ENCODE results near the gene SLC37A1. TPM values are rescaled to one million over a fixed set of nuclear protein-coding genes. Genes with fewer than 3 reads are reported as not detected.

Gene SLC37A1
- total and polyA plus RNA-seq, 2 of the 13 experiments (the other 11 are each of a cell fraction or from before 2014, with no cell fraction given) = 0.22 to 0.40 TPM

DNA sequence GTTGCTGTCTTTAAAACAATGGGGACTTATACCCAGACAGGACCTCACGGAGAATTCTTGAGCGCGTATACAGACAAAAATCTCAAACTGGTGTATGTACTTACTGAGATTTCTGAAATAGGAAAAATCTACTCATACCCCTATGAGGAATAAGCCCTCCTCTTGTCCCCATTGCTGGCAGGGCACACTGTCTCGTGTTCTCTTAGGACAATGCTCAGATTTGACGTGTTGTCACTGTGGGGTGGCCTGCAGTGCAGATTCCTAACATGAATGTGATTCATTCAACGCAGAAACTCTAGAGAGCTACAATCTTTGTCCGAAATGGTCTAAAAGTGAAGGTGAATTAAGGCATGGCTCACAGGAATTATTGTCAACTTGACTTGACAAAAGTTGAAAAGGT, 108.6 kb downstream of the SLC37A1 start (continued):
- TF ChIP-seq, protein P1, sequence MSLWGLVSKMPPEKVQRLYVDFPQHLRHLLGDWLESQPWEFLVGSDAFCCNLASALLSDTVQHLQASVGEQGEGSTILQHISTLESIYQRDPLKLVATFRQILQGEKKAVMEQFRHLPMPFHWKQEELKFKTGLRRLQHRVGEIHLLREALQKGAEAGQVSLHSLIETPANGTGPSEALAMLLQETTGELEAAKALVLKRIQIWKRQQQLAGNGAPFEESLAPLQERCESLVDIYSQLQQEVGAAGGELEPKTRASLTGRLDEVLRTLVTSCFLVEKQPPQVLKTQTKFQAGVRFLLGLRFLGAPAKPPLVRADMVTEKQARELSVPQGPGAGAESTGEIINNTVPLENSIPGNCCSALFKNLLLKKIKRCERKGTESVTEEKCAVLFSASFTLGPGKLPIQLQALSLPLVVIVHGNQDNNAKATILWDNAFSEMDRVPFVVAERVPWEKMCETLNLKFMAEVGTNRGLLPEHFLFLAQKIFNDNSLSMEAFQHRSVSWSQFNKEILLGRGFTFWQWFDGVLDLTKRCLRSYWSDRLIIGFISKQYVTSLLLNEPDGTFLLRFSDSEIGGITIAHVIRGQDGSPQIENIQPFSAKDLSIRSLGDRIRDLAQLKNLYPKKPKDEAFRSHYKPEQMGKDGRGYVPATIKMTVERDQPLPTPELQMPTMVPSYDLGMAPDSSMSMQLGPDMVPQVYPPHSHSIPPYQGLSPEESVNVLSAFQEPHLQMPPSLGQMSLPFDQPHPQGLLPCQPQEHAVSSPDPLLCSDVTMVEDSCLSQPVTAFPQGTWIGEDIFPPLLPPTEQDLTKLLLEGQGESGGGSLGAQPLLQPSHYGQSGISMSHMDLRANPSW (CRISPR knock-in tag; IDR thresholded peaks at IDR 0.05; ENCODE audit: borderline replicate concordance) = no peak
- TF ChIP-seq ZNF280B (CRISPR knock-in tag; IDR thresholded peaks at IDR 0.05; ENCODE audit: borderline replicate concordance) (no peak), RARA (CRISPR knock-in tag; IDR thresholded peaks at IDR 0.05) (no peak)
- TF ChIP-seq, protein P2, sequence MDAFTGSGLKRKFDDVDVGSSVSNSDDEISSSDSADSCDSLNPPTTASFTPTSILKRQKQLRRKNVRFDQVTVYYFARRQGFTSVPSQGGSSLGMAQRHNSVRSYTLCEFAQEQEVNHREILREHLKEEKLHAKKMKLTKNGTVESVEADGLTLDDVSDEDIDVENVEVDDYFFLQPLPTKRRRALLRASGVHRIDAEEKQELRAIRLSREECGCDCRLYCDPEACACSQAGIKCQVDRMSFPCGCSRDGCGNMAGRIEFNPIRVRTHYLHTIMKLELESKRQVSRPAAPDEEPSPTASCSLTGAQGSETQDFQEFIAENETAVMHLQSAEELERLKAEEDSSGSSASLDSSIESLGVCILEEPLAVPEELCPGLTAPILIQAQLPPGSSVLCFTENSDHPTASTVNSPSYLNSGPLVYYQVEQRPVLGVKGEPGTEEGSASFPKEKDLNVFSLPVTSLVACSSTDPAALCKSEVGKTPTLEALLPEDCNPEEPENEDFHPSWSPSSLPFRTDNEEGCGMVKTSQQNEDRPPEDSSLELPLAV (CRISPR knock-in tag; conservative IDR thresholded peaks at IDR 0.05; ENCODE audit: low read depth) = no peak

- Histone ChIP-seq H3K27ac (ENCODE audit: extremely low read length, insufficient read depth, low read length) (no peak overlapping the region), H4K20me1 (ENCODE audit: insufficient read depth, low read length) (no peaks in the 10 kb centered on the region), H3K9me3 (ENCODE audit: low read length) (no peaks in the 10 kb centered on the region), H3K9ac (ENCODE audit: insufficient read depth, low read depth, low read length) (no peak overlapping the region), H3K4me3 (replicated peaks in 1 of 3; ENCODE audit: insufficient read depth in 1 of 3, low read depth in 2 of 3, low read length in 3 of 3) (no peak overlapping the region), H2AFZ (ENCODE audit: low read length) (no peak overlapping the region), H3K36me3 (replicated peaks in 1 of 2; ENCODE audit: control insufficient read depth in 1 of 2, insufficient read depth in 2 of 2, low read length in 2 of 2) (no peaks in the 10 kb centered on the region), H3K27me3 (ENCODE audit: control insufficient read depth in 1 of 2, insufficient read depth in 2 of 2, low read length in 2 of 2) (peaks cover 2 to 14% of the 10 kb centered on the region in 2 experiments; a peak in 3 of 5 replicates), H3K79me2 (ENCODE audit: insufficient read depth, low read length) (no peaks in the 10 kb centered on the region), H3K4me2 (ENCODE audit: low read depth, low read length) (peak overlapping the region; percentile 52; the same call in 1 of the 2 replicates), H3K4me1 (ENCODE audit: insufficient read depth, low read length) (peaks cover 62% of the 10 kb centered on the region)
- TF ChIP-seq ZBTB1 (CRISPR knock-in tag; IDR thresholded peaks at IDR 0.05; ENCODE audit: borderline replicate concordance) = no peak
- 0 out of 2 replicates have a peak, but pooled peaks have one; percentile 17 for TF ChIP-seq ZNF891 (CRISPR knock-in tag; IDR thresholded peaks at IDR 0.05)
- no TSS peak for BruUV-seq (replicated peaks)
- ATAC-seq = no peak
- intact Hi-C loops (cut with micrococcal nuclease; ENCODE audit: unreplicated experiment) (no loop called here), in situ Hi-C loops (cut with HindIII; ENCODE audit: extremely low pct_ligation_motif_present, low pct_unique_long_range_greater_than_20kb) (no loop called here)
- ChIA-PET POLR2A (no interaction called here), CTCF (ENCODE audit: low intra/inter-chr PET ratio, low total read pairs) (no interaction called here)
- DNase-seq (ENCODE audit: low spot score) = no peak
- FAIRE-seq = no peak
- 72% methylated on average over 7 of the region's 7 CpGs for WGBS (ENCODE audit: low lambda C conversion rate)
Observed at GRCh38 chr21:42623694-42624093, 110.0 kb downstream of the SLC37A1 start.

Data from HepG2 (cell line).